ENCODE data around the gene RNF25. TPM values are rescaled to one million over a fixed set of nuclear protein-coding genes. Genes with fewer than 3 reads are reported as not detected.
"Not testable (repeated sequence)": the region's sequence is repeated elsewhere in the genome, so short reads cannot be mapped to it uniquely, and the experiment has no call there.

Gene RNF25
- total and polyA plus RNA-seq, 9 donors = 11.7 to 45.9 (median 26.5) TPM

DNA sequence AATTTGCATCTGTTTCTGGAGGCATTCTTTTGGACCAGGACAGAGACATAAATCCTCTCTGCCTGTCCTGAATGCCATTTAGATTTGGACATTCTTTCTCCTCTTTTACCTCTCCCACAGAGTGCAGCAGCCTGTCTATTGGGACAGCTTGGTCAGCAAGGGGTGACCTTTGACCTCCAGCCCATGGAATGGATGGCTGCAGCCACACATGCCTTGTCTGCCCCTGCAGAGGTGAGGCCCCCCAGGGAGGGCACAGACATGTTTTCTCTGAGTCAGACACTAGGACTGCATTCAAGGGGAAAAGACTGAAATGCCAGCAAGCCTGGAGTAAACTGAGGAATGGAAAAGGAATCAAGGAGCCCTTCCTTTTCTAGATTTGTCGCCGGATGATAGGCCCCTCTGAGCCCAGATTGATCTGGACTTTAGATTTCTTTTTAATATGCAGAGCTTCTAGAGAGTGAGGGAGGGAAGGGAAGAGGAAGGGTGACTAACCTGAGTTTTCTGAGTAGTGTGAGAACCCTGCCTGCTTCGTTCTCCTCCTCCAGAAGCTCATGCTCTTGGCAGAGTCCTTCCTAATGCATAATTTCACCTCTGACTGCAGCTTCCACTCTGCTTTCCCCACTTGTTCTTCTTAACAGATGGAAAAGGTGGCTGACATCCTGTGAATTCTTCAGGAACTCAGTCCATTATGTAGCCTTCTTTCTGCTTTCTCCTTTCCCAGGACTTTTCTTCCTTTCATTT lies 22.8 kb upstream of the RNF25 start:
- H3K36me3 ChIP-seq = no peaks in the 10 kb centered on the region

DNA sequence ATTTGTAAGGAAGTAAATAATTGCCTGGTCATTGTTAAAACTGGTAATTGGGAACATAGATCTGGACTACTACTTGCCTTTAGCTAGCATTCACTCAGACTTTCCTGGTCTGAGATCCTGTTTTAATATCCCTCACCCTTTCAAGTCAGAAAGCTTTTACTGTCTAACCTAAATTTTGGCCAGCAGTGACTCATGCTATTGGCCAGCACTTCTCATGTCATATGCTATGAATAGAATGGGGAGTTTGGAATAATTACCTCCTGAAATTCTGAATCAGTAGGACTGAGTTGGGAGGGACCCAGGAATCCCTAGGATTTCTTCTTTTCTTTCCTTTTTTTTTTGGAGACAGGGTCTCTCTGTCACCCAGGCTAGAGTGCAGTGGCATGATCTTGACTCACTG lies 19.4 kb upstream of the RNF25 start:
- no peak overlapping the region for H3K4me3 ChIP-seq
- H3K36me3 ChIP-seq = no peaks in the 10 kb centered on the region
- no peak for DNase-seq
- no peaks in the 10 kb centered on the region for H3K4me1 ChIP-seq (ENCODE audit: insufficient read depth)
- intact Hi-C loops (cut with DNase I) = no loop called here
- TF ChIP-seq, protein P1, sequence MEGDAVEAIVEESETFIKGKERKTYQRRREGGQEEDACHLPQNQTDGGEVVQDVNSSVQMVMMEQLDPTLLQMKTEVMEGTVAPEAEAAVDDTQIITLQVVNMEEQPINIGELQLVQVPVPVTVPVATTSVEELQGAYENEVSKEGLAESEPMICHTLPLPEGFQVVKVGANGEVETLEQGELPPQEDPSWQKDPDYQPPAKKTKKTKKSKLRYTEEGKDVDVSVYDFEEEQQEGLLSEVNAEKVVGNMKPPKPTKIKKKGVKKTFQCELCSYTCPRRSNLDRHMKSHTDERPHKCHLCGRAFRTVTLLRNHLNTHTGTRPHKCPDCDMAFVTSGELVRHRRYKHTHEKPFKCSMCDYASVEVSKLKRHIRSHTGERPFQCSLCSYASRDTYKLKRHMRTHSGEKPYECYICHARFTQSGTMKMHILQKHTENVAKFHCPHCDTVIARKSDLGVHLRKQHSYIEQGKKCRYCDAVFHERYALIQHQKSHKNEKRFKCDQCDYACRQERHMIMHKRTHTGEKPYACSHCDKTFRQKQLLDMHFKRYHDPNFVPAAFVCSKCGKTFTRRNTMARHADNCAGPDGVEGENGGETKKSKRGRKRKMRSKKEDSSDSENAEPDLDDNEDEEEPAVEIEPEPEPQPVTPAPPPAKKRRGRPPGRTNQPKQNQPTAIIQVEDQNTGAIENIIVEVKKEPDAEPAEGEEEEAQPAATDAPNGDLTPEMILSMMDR (IDR thresholded peaks at IDR 0.05) = no peak
- TF ChIP-seq POLR2A (IDR thresholded peaks at IDR 0.05) = no peak
- TF ChIP-seq EP300 (IDR thresholded peaks at IDR 0.05) = no peak
- H3K9me3 ChIP-seq = no peaks in the 10 kb centered on the region
- H3K27me3 ChIP-seq = no peaks in the 10 kb centered on the region
- H3K27ac ChIP-seq = no peak overlapping the region

More for the DNA sequence above, 22.8 kb upstream of the RNF25 start:
- WGBS, 3 donors = 77 to 86% (median 81%) methylated on average over 3 of the region's 3 CpGs
- H3K27ac ChIP-seq = no peak overlapping the region
- H3K4me3 ChIP-seq = no peak overlapping the region
- H3K4me1 ChIP-seq (ENCODE audit: insufficient read depth) = no peaks in the 10 kb centered on the region
- TF ChIP-seq EP300 (IDR thresholded peaks at IDR 0.05) (no peak), POLR2A (IDR thresholded peaks at IDR 0.05) (no peak)
- TF ChIP-seq, protein P1 (IDR thresholded peaks at IDR 0.05) = no peak
- intact Hi-C loops (cut with DNase I) = no loop called here
- no peaks in the 10 kb centered on the region for H3K9me3 ChIP-seq
- no peak for DNase-seq
- H3K27me3 ChIP-seq = no peaks in the 10 kb centered on the region

DNA sequence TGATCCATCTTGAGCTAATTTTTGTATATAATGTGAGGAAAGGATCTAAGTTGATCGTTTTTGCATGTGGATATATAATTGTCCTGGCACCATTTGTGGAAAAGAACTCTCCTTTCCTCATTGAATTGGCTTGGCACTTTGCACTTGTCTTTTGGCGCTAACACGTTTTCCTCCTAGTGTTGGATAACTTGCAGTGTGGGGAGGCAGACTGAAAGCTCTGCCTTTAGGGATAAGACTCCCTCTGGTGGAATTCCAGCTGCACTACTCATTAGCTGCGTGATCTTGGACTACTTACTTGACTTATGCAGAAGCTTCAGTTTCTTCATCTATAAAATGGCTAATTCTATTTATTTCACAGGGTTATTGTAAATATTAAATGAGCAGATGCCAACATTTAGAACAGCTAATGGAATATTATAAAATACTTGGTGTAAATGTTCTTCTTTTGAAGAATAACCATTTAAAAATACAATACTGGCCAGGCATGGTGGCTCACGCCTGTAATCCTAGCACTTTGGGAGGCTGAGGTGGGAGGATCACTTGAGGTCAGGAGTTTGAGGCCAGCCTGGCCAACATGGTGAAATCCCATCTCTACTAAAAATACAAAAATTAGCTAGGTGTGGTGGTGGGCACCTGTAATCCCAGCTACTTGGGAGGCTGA lies 15.7 kb upstream of the RNF25 start:
- intact Hi-C loops (cut with DNase I); H3K9me3 ChIP-seq; H3K36me3 ChIP-seq; H3K4me1 ChIP-seq (ENCODE audit: insufficient read depth); H3K27me3 ChIP-seq; H3K27ac ChIP-seq; H3K4me3 ChIP-seq: not testable (repeated sequence)
- 26 to 27% (median 27%) methylated on average over 5 of the region's 5 CpGs for WGBS, 3 donors
- TF ChIP-seq, protein P1 (IDR thresholded peaks at IDR 0.05) = peak in 2 of 3 donors; percentile 43 to 48
- DNase-seq = peak in 1 of 5 donors; percentile 36

DNA sequence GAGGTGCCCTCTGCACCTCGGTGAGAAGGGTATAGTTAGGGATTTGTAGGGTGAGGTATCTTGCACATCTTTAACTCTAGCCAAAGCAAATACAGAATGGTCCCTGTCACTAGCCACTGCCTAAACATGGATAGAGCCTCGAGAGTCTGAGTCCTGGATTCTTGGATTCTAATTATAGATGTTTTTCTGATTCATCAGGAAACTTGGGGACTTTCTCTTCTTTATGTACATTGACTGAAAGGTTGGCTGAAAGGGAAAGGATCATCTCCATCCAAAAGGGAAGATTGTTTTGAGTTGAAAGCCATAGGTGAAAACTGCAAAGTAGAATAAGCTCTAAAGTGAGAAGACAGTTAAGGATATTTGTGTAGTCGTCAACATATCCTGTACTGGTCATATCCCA lies 8.3 kb upstream of the RNF25 start:
- intact Hi-C loops (cut with DNase I) = no loop called here
- DNase-seq = no peak
- no peak overlapping the region for H3K4me3 ChIP-seq
- H3K27ac ChIP-seq = no peak overlapping the region
- TF ChIP-seq, protein P1 (IDR thresholded peaks at IDR 0.05) = no peak
- TF ChIP-seq EP300 (IDR thresholded peaks at IDR 0.05) (no peak), POLR2A (IDR thresholded peaks at IDR 0.05) (no peak)
- WGBS, 3 donors = 67 to 82% (median 74%) methylated on average over 3 of the region's 3 CpGs
- no peaks in the 10 kb centered on the region for H3K4me1 ChIP-seq (ENCODE audit: insufficient read depth)
- no peaks in the 10 kb centered on the region for H3K36me3 ChIP-seq
- no peaks in the 10 kb centered on the region for H3K27me3 ChIP-seq
- no peaks in the 10 kb centered on the region for H3K9me3 ChIP-seq
